ENCODE results near the gene SNN.

DNA sequence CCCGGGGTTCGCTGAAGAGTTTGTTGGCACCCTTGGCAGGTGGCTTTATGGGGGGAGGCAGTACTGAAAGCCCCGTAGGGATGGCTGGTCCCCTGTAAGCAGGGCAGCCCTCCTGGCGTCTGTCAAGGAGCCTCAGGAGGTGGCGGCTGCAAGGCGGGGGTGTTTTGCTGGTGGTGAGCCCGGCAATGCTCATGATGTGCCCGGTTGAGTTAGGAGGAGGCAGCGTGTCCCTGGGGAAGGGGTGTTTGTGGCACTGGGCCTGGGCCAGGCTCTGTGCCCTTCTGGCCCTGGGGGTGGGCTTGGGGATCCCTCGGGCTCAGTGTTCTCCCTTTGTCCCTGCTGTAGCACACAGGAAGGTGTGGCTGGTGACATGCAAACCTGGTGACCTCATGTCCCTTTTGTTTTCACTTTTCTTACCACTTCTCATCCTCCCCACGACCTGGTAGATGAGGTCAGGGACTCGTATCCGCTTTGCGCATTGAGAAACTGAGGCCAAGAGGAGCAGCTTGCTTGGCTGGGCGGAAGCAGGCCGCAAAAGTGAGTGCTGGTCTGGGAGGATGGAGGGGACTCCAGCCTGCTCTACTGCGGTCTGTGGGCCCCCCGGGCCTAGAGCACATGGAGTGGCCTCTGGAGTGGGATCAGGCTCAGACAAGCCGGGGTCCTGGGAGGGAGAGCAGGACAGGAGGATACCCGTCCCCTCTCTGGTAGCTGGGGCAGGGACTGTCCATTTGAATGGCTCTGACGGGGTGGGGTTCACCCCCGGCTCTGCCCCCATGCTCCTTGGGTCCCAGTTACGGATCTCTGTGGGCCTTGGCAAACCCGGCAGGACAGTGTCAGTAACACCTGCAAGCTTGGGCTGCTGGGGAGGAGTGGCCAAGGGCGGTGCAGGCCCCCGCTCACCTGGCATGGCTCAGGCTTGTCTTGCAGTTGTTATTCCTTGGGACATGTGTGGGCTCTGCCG lies 2.2 kb downstream of the SNN start:
- TF ChIP-seq TAF1 (IDR thresholded peaks at IDR 0.05; ENCODE audit: low read depth, low read length) (no peak), POLR2A (IDR thresholded peaks at IDR 0.05; ENCODE audit: low read depth, low read length) (no peak), POLR2AphosphoS5 (IDR thresholded peaks at IDR 0.05; ENCODE audit: low read depth, low read length) (no peak), SPI1 (IDR thresholded peaks at IDR 0.05; ENCODE audit: low read depth, low read length) (peak; percentile 37; the same call in 1 of the 2 replicates)
